NCI-H1105 (cell line): Measurements from ENCODE around the gene KIAA0753.
A peak's percentile ranks its signal among the peaks of the same experiment; 100 is the strongest.

Experiments used
- DNase-seq: peaks from one replicate; lab custom pipeline; 2025; lab: John Stamatoyannopoulos, UW

The KIAA0753 gene

DNA sequence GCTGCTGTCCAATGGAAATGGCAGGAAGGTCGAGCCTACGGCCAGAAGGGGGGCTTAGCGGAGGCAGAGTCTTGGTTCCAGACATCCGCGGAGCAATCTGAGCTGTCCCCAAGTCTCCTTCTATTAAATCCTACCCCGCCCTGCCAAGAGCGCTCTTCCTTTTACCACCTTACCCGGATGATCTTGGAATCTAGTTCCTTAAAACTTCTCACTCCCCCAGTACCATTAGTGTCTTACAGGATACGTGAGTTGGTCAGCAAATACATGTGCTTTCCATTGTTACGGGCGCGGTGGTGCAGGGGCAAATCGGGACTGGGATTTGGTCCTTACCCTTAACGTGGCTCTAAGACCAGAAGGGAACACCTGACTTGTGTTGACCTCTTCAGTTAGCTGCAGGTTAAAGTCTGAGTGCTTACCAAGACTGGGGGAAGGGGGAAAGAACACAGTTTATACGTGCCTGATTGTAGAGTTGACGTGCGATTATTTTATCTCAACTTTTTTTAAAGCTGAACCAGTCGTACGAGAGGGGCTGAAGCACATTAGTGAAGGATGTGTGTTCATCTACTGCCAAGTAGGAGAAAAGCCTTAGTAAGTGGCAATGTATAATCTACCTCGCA, 844 bp upstream of the KIAA0753 start:
- DNase-seq = no peak

DNA sequence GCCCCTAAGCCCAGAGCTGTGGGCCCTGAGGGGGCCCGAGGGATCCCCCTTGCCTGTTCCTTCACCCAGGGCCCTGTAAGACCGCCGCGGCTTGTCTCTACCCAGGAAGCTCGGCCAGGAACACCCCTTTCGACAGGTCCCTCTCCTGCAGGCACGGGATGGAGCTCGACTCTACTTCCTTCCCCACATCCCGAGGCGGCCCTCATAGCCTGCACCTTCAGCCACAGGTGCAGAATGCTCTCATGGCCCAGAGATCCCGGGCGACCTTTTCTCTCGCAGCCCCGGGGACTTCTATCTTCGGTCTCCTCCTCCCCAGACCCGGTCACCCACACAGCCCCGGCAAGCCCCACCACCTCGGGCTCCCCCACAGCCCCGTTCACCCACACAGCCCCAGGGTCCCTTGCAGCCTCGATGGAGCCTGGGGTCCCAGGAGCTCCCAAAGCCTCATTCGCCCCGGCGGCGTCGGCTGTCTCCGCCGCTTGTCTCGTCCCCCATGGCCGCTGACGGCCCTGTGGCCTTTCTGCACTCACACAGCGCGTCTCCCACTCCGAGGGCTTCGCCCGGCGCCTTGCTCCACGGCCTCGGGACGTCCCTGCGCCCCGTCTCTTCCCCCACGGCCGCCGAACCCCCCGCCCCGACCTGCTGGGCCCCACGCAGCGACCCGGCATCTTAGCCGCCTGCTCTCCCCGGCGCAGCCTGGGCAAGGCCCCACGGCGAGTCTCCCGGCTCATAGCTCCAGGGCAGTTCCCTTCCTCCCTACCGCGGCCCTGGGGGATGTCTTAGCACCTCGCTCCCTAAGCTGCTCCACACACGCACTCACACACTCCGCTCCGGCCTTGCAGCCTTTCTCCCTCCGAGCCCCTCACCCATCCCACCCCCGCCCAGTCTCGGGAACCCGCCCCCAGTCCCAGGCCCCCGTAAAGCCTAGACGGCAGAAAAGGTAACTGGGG, 650 bp downstream of the KIAA0753 start:
- DNase-seq = peak; percentile 51

DNA sequence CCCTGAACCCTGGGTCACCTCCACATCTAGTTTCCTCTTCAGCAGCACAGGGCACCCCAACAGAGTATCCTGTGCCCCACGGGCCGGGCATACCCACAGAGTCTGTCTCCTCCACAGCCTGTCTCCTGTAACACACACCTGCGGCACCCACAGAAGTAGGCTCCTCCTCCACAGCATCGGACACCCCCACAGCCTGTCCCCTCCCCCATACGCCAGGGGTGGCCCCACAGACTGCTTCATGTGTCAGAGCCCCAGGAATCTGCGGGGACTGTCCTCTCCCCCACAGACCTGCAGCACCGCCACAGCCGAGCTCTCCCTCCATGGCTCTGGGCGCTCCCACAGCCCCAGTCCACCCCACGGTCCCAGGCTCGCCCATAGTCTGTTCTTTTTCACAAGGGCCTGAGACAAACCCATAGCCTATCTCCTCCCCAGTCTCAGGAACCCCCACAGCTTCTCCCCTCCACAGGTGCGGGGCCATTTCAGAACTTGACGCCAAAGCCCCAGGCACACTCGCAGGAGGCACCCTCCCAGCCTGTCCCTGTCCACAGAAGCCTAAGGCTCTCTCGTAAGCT, 1.4 kb downstream of the KIAA0753 start:
- DNase-seq = no peak

DNA sequence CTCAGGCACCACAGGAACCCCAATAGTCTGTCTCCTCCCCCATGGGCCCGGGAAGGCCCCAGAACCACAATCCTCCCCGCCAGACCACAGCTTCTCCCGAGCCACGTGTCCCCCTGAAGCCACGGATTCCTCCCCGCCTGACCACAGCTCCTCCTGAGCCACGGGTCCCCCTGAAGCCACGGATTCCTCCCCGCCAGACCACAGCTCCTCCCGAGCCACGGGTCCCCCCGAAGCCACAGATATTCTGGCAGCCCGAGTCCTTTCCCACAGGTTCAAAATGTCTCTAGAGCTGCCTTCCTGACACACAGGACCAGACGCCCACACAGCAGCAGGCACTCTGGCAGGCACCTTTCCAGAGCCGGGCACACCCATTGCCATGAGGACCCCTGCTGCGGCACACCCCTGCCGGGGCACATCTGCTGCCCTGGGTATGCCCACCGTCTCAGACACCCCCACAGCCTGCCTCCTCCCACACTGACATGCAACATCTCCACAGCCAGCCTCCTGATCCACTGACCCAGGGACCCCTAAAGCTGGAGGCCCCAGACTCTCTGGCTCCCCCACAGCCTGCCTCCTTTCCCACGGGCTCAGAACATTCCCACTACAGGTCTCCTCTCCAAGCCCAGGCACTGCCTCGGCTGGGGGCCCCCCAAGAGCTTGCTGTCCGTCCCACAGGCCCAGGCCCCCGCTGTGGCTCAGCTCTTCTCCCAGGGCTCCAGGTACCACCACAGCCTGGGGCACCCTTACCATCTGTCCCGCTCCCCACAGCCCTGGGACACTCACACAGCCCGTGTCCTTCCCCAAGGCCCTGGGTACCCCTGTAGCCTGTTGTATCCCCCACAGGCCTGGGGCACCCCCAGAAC, 2.2 kb downstream of the KIAA0753 start:
- DNase-seq = no peak

DNA sequence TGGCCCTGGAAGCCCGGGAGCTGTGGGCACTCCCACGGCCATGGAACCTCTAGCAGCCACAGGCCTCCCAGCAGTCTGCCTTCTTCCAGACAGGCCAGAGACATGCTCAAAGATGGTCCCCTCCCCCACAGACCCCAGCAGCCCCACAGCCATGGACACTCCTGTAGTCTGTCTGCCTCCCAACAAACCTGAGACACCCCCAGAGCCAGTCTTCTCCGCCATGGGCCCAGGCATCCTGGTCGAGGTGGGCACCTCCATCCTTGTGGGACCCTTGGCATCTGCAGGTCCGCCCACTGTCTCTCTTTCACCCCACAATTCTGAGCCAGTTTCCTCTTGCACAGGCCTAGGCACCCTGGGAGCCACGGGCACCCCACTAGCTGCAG, 3.1 kb downstream of the KIAA0753 start:
- no peak for DNase-seq

DNA sequence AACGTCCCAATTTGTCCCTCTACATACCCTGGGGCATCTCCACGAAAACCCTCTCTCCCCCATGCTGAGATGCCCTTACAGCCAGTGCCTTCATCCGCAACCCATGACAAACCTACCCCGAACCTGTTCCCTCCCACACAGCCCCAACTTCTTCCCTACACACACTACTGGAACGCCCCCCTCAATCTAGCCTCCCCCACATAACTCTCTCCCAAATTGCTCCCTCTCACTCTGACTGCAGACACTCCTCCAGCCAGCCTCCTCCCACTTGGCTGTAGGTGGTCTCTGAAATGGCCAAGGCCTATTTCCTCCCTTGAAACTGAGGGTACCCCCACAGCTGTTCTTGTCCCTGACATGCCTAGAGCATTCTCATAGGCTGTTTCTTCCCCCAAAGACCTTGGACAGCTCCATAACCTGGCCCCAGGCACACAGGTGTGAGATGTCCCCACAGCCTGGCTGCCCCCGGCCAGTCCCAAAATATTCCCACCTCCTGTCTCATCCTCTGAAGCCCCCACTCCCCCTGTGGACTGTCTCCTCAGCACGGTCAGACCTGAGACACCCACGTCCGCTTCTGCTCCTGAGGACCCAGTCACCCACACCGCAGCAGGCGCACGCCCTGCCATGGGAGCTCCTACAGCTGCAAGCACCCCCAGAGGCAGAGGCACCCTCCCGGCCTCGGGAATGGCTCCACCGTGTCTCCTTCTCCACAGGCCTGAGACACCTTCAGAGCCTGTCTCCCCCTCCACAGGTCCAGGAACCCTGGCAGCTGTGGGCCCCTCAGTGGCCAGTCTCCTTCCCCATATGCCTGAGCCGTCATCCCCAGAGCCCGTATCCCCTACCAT, 3.7 kb downstream of the KIAA0753 start:
- DNase-seq = no peak

DNA sequence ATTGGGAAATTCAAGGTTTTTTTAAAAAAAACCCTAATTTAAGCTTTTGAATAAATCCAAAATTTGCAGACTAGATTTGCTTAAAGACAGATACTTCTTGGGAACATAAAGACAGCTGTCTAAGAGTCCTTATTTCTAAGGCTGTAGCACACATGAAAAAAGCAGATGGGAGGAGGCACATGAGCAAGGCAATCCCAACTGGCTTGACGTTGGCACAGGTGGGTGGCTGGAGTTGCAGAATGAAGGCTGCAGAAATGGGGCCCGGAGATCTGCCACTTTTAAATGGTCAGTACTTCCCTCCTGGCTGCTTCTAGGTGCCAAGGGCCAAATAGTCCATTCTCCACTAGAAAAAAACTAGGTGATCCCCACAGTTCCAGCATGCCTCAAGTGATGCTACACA, 4.4 kb downstream of the KIAA0753 start:
- no peak for DNase-seq

DNA sequence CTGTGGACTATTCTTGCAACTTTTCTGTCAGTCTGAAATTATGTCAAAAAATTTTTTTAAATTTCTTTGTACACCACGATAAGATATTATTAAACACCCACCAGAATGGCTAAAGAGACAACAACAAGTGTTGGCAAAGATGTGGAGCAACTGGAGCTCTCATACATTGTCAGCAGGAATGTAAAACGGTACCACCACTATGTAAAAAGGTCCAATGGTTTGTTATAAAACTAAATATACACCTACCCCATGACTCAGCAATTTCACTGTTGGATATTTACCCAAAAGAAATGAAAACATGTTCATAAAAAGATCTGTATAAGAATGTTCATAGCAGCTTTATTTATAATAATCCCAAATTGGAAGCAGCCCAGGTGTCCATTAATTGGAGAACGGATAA, 7.2 kb downstream of the KIAA0753 start:
- DNase-seq = no peak

DNA sequence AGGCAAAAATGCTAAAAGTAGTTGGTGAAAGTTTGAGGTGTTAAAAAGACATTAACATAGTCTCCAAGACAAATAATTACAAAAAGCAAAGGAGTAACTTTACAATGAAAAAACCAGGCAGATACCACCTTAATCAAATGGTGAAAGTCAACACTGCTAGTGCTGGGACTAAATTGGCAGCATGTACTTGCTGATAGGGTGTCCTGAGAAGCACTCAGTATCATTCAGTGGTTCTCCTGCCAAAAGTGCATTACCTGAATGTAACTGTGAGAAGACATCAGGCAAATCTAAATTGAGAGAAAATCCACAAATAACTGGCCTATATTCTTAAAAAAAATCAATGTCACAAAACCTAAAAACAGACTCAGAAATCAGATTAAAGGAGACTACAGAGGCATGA, 8.0 kb downstream of the KIAA0753 start:
- no peak for DNase-seq

DNA sequence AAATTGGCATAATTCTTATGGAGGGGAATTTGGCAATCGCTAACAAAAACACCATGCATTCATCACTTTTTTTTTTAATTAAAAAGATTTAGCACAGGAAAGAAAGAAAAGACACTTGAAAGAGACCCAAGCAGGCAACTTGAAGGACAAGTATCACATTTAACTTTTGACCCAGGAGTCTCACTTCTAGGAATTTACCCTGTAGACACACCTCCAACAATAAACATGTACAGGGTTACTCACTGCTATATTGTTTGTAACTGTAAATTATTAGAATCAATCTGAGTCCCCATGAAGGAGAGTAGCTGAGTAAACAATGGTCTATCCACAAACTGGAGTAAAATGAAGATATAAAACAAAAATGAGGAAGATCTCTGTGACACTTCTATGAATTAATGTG, 10.1 kb downstream of the KIAA0753 start:
- DNase-seq = no peak

DNA sequence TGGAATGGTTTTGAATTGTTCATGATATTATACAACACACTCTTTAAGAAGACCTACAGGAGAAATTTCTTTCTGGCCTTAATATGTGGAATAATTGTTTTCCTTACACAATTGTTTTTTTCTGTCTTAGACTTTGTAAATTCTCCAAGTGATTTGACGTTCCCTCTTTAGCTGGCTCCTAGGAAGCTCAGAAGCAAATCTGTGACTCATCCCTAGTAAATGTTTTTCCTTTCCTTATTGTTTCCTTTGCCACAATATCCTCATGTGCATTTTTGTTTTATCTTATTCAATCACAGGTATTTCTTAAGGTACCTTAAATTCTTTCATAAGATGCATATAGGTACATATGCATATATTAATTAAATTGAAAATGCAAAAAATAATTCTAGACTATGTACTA, 13.5 kb downstream of the KIAA0753 start:
- DNase-seq = no peak

DNA sequence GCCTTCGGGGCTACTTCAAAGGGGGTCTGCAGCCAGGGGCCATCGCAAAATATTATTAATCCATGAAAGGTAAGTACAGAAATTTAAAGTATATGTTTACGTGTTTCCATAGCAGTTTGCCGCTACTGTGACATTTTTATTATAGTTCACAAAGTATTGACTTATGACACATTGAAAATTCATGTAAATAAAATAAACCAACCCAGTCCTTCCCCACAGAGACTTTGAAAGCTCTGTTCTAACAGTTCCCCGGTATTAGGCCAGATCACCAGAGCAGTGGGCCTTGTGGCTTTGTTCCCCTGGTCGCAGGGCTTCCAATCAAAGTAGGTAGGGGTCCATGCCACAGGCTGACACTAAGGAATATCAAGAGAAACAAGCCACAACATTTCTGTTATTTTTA, 13.9 kb downstream of the KIAA0753 start:
- DNase-seq = no peak

DNA sequence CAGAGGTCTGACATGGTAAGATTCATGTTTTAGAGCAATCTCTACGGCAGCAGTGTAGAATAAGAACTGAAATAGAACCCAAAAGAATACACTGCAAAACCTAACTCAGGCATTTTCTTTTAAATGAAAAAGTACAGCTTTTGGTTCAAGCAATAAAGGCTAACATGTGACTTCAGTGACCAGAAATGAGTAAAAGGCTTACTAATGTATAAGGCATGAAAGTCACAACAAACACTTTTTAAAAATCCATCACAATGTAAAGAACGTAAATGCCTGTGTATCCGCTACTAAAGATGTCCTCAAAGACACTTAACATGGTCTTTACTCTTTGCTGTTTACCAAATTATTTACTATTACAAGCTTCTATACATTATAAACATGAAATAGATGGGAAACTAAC, 16.6 kb downstream of the KIAA0753 start:
- DNase-seq = no peak

DNA sequence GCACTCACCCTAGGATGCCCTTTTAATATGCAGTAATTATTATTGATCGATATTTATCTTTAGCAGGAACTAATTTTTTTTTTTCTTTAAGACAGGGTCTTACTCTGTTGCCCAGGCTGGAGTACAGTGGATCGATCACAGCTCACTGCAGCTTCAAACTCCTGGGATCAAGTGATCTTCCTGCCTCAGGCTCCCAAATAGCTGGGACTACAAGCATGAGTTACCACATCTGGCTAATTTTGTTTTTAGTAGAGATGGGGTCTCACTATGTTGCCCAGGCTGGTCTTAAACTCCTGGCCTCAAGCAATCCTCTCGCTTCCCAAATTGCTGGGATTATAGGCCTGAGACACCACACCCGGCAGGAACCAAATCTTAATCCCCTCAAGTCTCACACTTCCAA, 29.3 kb downstream of the KIAA0753 start:
- DNase-seq = no peak

DNA sequence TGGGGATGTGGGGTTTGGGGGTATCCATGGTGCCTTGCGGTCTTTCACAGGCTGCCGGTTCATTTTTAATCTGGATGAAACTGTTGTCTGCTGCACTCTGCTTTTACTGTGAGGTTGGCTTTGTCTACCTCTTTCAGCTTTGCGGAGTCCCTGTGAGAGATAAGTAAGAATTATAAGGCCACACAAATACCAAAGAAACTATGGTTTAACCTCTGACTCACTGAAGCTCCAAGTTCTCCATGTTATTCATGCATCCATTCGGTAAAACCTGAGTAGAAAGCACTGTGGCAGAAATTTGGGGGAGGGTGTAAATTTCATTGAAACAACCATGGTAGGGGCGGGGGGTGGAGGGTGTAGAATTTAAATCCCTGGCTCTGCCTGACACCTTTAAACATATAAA, 30.5 kb downstream of the KIAA0753 start:
- DNase-seq = no peak

DNA sequence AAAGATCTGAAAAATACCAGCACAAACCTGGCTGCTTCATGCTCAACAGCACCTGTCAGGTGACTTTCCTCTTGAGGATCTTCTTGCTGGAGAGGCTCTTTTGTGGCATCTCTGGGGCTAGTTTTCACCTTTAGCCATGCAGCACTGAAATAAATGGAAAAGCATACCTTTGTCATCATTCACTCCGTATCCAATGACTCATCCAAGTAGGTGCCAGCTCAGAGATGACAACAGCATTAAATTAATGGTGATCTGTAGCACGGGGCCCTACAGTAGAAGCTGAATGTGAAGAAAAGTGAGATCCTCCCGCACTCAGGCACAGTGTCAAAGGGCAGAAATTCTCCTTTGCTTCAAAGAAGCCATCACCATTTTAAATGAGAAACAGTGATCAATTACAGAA, 32.2 kb downstream of the KIAA0753 start:
- no peak for DNase-seq

DNA sequence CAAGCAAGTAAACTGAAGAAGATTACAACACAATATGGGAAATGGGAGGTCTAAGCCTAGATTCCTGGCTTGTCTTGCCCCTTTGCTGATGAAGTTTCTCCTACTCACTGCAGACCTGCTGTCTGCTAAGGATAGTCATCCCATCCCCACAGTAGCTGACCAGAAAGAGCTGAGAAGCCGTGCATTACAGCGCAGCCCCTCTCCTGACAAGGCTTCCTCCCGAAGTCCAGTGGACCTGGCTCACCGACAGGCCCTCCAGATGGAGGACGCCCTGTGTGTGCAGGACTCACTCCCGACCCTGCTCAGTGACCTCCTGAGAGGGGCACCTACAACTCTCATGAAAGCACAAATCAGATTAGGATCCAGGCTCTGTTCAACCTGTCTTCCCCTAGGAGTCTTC, 35.4 kb downstream of the KIAA0753 start:
- no peak for DNase-seq

DNA sequence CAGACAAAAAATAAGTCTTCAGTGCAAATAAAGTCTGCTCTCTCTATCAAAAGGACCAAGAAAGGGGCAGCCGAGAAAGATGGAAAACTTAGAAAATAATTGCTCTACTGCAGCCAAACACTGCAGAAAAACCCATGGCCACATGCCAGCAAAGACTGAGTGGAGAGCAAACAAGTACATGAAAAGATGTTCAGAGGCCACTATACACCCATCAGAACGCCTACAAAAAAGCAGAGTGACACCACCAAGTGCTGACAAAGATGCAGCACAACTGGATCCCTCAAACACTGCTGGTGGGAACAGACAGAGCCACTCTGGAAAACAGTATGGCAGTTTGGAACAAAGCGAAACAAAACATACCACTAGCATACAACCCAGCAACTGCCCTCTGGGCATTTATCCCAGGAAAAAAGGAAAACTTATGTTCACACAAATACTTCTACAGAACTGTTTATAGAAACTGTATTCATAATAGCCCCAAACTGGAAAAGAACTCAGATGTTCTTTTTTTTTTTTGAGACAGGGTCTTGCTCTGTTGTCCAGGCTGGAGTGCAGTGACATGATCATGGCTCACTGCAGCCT, 36.7 kb downstream of the KIAA0753 start:
- peak; percentile 11 for DNase-seq

DNA sequence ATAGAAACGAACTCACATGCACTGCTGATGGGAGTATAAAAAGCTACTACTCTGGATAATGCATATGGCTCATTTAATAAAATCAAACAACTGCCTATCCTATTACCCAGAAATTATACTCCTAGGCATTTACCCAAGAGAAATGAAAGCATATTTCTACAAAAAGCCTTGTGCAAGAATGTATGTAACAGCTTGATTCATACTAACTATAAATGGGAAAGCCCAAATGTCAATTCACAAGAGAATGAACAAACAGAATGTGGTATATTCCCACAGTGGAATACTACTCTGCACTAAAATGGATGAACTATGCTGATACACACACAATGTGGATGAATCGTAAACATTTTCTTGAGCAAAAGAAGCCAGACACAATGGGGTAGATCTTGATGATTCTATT, 38.4 kb downstream of the KIAA0753 start:
- no peak for DNase-seq

DNA sequence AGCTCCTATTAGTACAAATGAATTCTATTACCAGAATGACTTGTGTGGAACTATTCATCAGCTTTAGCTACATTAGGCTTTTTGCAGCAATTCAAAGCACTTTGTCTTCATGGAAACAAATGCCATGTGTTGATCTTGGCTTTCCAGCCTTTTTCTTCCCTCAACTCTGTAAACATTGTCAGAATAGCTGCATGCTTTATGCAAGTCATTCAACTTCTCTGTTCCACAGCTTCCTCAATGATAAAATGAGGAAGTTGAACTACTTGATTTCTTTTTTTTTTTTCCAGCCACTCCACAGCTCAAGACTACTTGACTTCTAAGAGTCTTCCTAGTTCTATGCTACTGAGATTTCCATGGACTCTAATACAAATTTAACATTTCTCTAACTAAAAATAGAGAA, 41.1 kb downstream of the KIAA0753 start:
- no peak for DNase-seq

DNA sequence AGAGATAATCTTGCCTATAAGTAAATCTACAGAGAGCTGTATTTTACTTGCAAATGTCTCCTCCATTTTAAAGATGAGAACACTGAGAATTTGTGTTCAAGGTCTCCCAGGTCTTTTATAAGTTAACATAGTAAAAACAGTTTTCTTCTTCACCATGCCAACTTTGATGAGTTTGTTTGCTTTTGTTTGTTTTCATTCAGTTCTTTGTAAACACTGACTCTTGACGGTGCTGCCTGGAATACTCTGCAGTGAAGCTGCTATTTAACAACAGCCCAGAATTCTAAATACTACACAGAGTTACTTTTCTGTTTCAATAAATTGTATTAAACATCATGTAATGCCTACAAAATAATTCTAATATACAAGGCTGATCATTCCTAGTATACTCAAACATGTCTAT, 42.8 kb downstream of the KIAA0753 start:
- no peak for DNase-seq
